Measurements from ENCODE around the gene AMPD2.

DNA sequence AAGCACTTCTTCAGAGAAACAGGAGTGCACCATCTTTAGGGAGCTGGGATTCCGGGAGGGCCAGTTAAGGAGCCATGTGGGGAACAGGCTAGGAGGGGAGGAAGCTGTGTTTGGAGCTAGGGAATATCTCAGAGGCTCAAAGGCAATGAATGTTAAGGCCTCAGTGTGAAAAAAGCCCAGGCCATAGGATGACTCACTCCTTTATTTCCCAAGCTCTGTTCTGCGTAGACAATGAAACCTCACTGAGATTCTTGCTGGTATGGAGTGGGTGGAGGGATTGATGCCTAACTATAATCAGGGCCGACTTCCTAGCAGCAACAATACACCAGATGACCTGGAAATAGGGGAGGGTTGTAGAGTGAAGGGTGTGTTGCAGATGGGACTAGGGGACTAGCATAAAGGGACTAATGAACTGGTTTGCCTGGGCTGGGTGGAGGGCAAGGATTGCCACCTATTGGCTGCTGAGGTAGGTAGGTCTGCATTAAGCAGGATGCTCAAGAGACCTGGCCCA, 2.3 kb upstream of the AMPD2 start:
- TF ChIP-seq CTCF (IDR thresholded peaks at IDR 0.05; ENCODE audit: insufficient read depth, low read length, poor library complexity, severe bottlenecking) (no peak), EZH2phosphoT487 (conservative IDR thresholded peaks at IDR 0.05; ENCODE audit: low read length) (no peak)

All from SU-DHL-6 (cell line).